Natural killer cell treated with Interleukin-12 subunit alpha and Interleukin-12 subunit beta and Interleukin-15 and Interleukin-18, amount 100 ng/mL, for 72 hours (primary cell): ENCODE measurements around the gene CALHM5. TPM values are rescaled to one million over a fixed set of nuclear protein-coding genes. Genes with fewer than 3 reads are reported as not detected.
A peak's percentile ranks its signal among the peaks of the same experiment; 100 is the strongest.

Experiments used
- ATAC-seq, 2 donors: fragments of 150-1000 bp; cut with Tn5 transposase in 1 of 2; sonication (Bioruptor Pico), chemical (Tn5 transposase) in 1 of 2; 2 replicates each; pipeline ENCODE4 v1.10.0; 2021
- DNase-seq: peaks from one replicate; pipeline ENCODE4 v3.0.0; 2022; ENCODE audit warnings: low spot score
- H3K27ac Mint-ChIP-seq, 2 donors: 1 replicate in 1 of 2; 2 replicates in 1 of 2; pipeline ENCODE4 v1.8.0; 2022; ENCODE audit warnings: mixed read lengths in 2 of 2, mild to moderate bottlenecking in 1 of 2, moderate library complexity in 1 of 2
- H3K27me3 Mint-ChIP-seq, 2 donors: 1 replicate in 1 of 2; 2 replicates in 1 of 2; pipeline ENCODE4 v1.8.0; 2022; ENCODE audit warnings: mixed read lengths in 2 of 2
- H3K36me3 Mint-ChIP-seq: one replicate; pipeline ENCODE4 v1.8.0; 2022; ENCODE audit warnings: mixed read lengths
- H3K4me1 Mint-ChIP-seq, 2 donors: 1 replicate in 1 of 2; 2 replicates in 1 of 2; pipeline ENCODE4 v1.8.0; 2022; ENCODE audit warnings: low read depth in 2 of 2, mixed read lengths in 2 of 2, mild to moderate bottlenecking in 1 of 2
- H3K4me3 Mint-ChIP-seq: one replicate; pipeline ENCODE4 v1.8.0; 2022; ENCODE audit warnings: mixed read lengths
- H3K9me3 Mint-ChIP-seq: 2 replicates; pipeline ENCODE4 v1.8.0; 2022; ENCODE audit warnings: mixed read lengths
- total RNA-seq, 2 donors: library from RNA; stranded (reverse); gene quantifications; one replicate each; pipeline ENCODE4 v1.2.3, GENCODE V29; 2022

Gene CALHM5
- total RNA-seq, 2 donors from 2014 or later = not detected

DNA sequence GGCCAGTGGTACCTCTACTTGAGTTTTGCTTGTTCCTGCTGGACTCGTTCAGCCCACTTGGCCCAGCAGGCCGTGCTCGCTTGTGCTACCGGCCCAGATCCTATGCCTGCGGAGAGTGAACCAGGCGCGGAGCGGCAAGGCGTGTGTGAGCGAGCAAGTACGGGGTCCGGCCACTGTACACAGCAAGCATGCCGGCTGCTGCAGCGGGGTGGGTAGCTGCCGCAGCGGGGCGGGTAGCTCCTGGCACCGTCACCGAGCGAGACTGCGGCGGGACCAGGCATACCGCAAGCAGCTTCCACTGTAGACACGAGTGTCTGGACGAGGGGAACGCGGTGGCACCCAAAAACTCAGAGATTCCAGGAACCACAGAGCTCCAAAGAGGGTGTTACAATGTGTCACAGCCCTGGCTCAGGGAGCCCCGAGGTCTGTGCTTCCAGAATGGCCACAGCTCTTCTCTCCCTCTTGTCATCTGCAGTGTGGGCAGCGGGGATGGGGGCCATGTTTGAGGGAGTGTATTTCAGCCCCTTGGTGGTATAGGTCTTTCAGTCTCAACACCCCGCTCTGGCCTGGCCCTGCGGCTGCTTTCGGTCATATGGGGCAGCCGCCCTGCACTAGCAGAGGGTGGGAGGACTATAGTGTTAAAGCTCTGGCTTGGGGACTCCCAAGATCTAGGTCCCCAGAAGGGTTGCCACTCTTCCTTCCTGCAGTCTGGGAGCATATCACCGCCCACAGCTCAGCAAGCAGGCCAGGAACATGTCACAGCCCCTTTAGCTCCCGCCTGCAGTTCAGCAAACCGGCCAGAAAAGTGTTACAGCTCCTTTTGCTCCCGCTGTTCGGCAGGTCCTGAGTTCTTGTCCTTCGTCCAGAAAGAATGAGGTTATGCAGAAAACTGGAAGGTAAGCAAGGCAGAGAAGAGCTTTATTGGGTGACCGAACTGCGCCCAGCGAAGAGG lies 53.8 kb downstream of the CALHM5 start:
- ATAC-seq (peak; percentile 38 to 54), DNase-seq (no peak)
- Mint-ChIP-seq H3K4me3 (no peak overlapping the region), H3K9me3 (no peaks in the 10 kb centered on the region), H3K36me3 (no peaks in the 10 kb centered on the region), H3K27ac (no peak overlapping the region), H3K27me3 (peaks cover 14 to 26% of the 10 kb centered on the region in 2 donors), H3K4me1 (peaks cover 6 to 11% of the 10 kb centered on the region in 2 donors)

DNA sequence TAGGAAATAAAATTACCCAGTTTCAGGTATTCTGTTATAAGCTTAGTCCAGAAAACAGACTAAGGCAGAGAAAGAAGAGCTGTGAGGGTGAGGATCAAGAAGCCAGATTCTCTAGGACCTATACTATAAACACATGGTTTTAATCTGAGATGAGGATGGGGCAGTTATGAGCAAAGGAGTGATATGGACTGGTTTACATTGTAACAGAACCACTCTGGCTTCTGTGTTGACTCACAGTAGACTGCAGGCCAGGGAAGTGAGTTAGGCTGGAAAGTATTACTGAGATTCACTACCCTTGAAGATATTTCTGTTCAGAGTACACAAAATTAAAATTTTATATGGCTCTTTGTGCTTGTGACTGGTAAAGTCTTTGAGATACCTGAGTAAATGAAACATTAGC lies 56.7 kb downstream of the CALHM5 start:
- no peak for ATAC-seq
- H3K9me3 Mint-ChIP-seq = no peaks in the 10 kb centered on the region
- H3K36me3 Mint-ChIP-seq = no peaks in the 10 kb centered on the region
- H3K27ac Mint-ChIP-seq = no peak overlapping the region
- H3K4me3 Mint-ChIP-seq = no peak overlapping the region
- H3K4me1 Mint-ChIP-seq = peaks cover 20 to 32% of the 10 kb centered on the region in 2 donors
- H3K27me3 Mint-ChIP-seq = peaks cover 8 to 16% of the 10 kb centered on the region in 2 donors
- no peak for DNase-seq

- Mint-ChIP-seq H3K36me3 (peaks cover 3% of the 10 kb centered on the region), H3K27me3 (peaks cover 5 to 12% of the 10 kb centered on the region in 2 donors), H3K27ac (peak overlapping the region in 1 of 2 donors; percentile 100), H3K9me3 (no peaks in the 10 kb centered on the region), H3K4me1 (peaks cover 22 to 42% of the 10 kb centered on the region in 2 donors), H3K4me3 (peak overlapping the region; percentile 36)
- no peak for DNase-seq
- no peak for ATAC-seq
Measured at GRCh38 chr6:116568821-116569755, 57.6 kb downstream of the CALHM5 start.

DNA sequence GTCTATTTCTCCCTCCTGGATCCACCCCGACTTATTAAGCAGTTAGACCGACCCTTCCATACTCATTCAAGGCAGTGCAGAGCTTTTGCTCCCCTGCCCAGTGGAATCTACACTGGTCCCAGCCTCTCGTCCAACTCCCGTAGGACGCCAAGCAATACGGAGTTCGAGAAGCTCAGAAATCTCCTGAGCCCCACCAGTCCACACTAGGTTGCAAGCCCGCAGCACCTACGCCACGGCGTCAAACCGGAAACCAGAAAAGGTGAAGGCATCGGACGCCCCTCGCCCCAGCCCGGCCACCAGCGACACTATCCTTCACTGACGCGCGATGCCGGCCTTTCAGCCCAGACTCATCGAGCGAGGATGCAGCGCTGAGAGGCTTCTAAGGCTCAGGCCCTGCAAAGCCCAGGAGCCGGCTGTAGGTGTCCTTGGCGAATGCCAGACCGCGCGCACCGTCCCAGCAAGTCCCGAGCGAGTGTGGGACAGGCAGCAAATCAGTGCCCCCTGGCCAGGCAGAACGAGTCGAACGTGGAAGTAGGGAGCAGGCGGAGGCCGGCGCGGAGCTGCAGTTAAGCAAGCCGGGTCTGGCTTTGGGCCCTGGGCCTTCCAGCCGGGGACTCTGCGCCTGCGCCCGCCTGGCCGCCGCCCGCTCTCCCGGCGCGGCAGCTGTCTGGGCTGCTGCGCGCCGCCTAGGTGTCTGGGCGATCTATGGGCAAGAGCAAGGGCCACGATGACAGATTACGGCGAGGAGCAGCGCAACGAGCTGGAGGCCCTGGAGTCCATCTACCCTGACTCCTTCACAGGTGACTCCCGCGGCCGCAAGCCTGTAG lies 59.6 kb downstream of the CALHM5 start, which contains the start of gene RWDD1:
Gene RWDD1 (plus strand): TSS at position 649 of the 827 bp plus-strand sequence. CDS start 79 bp downstream, at position 728.
- Mint-ChIP-seq H3K4me1 (peaks cover 27 to 47% of the 10 kb centered on the region in 2 donors), H3K27me3 (peaks cover 0 to 4% of the 10 kb centered on the region in 2 donors), H3K36me3 (peaks cover 5% of the 10 kb centered on the region)

DNA sequence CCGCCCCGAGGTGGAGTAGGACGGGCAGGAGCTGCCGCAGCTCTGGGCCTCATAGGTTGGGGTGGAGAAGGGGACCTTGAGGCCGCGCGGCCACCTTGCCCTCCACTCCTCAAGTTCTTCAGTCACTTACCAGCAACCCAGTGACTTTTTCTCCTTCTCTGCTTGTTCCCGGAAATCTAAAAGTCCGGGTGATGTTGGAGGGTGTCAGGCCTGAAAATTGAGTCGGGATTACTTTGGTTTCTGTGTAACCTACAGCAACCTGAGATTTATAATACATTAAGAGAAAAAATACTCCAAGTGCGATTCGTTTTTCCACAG lies 60.2 kb downstream of the CALHM5 start:
- Mint-ChIP-seq H3K4me3 (peak overlapping the region; percentile 100), H3K9me3 (no peaks in the 10 kb centered on the region), H3K27me3 (peaks cover 0 to 4% of the 10 kb centered on the region in 2 donors), H3K27ac (peak overlapping the region; percentile 97 to 100), H3K36me3 (peaks cover 11% of the 10 kb centered on the region), H3K4me1 (peaks cover 33 to 53% of the 10 kb centered on the region in 2 donors)
- ATAC-seq (no peak), DNase-seq (no peak)

More for the DNA sequence above, 59.6 kb downstream of the CALHM5 start, which contains the start of gene RWDD1:
- DNase-seq (peak; percentile 99), ATAC-seq (peak; percentile 98 to 99)
- H3K4me3 Mint-ChIP-seq = peak within 1 kb of the TSS; percentile 100
- peak within 1 kb of the TSS; percentile 97 to 100 for H3K27ac Mint-ChIP-seq
- no peaks in the 10 kb centered on the region for H3K9me3 Mint-ChIP-seq

DNA sequence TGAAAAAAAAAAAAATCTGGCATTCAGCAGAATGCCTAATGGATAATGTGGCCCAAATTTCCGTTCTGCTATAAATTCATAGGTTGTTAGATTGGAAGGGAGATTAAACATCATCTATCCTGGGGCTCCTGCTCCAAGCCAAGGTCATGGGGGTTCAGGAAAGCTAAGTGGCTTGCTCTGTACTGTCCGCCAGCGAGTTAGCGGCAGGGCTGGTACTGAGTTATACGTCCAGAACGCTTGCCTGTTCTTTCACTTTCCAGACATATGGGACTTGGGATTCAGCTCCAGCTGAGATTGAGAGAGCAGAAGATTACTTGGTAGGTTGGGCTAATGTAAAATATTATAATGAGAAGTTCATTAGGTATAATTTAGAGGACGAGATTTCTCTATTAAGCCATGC lies 60.7 kb downstream of the CALHM5 start:
- DNase-seq (no peak), ATAC-seq (no peak)
- Mint-ChIP-seq H3K4me1 (peaks cover 33 to 53% of the 10 kb centered on the region in 2 donors), H3K4me3 (peak overlapping the region; percentile 100), H3K36me3 (peaks cover 13% of the 10 kb centered on the region), H3K27ac (peak overlapping the region; percentile 97 to 100), H3K9me3 (no peaks in the 10 kb centered on the region), H3K27me3 (peaks cover 0 to 4% of the 10 kb centered on the region in 2 donors)

Other genes starting within 250 kb of the CALHM5 start
- gene TSPYL1, start 231.7 kb upstream of the CALHM5 start, total RNA-seq = 10 to 100 TPM; 40.4 to 50.9 TPM
- 10 to 100 TPM; 21.9 to 25.9 TPM for gene DSE, start 140.7 kb upstream of the CALHM5 start, total RNA-seq
- 1 to 10 TPM; 8.0 to 9.6 TPM for gene CALHM6, start 50.3 kb upstream of the CALHM5 start, total RNA-seq
- not detected for gene TRAPPC3L, start 34.0 kb downstream of the CALHM5 start, total RNA-seq
- not detected for gene CALHM4, start 42.1 kb downstream of the CALHM5 start, total RNA-seq
- 10 to 100 TPM; 36.5 to 36.8 TPM for gene RWDD1, start 59.9 kb downstream of the CALHM5 start, total RNA-seq
- gene RSPH4A, start 104.8 kb downstream of the CALHM5 start, total RNA-seq = under 1 TPM; 0.24 to 0.95 TPM
- 10 to 100 TPM; 27.0 to 29.4 TPM for gene ZUP1, start 157.1 kb downstream of the CALHM5 start, total RNA-seq
- gene KPNA5, start 169.6 kb downstream of the CALHM5 start, total RNA-seq = 10 to 100 TPM in 1 of 2 donors, 1 to 10 TPM in 1; 7.6 to 10.5 TPM